GM19239 (cell line): ENCODE results near the gene EXOC6.
"Not testable (repeated sequence)": the region's sequence is repeated elsewhere in the genome, so short reads cannot be mapped to it uniquely, and the experiment has no call there.

Source experiments
- DNase-seq: peaks from one replicate; pipeline ENCODE4 v3.0.0; 2011; ENCODE audit warnings: low spot score; ENCODE audit not compliant: insufficient read length
- FAIRE-seq: peaks from 2 replicates; lab custom pipeline; 2011; peaks lifted over from hg19 to GRCh38; lab: Jason Lieb, UNC

The EXOC6 gene

GRCh38 chr10:93098816-93099215 is 250.5 kb downstream of the EXOC6 start:
- DNase-seq (no peak), FAIRE-seq (no peak)

DNA sequence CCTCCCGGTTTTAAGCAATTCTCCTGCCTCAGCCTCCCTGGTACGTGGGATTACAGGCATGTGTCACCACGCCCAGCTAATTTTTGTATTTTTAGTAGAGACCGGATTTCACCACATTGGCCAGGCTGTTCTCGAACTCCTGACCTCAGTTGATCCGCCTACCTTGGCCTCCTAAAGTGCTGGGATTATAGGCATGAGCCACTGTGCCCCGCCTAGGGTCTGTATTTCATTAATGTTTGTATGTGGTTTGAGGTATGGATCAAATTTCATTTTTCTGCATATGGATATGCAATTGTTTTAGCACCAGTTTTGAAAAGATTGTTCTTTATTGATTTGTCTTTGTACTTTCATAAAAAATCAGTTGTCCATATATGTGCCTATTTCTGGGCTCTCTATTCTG is 251.3 kb downstream of the EXOC6 start:
- DNase-seq (no peak), FAIRE-seq (no peak)

DNA sequence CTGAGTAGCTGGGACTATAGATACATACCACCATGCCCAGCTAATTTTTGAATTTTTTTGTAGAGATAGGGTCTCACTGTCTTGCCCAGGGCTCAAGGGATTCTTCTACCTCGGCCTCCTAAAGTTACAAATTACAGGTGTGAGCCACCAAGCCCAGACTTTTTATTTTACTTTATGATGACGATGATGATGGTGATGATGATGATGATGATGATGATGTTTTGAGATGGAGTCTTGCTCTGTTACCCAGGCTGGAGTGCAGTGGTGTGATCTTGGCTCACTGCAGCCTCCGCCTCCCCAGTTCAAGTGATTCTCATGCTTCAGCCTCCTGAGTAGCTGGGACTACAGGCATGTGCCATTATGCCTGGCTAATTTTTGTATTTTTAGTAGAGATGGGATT is 252.8 kb downstream of the EXOC6 start:
- not testable (repeated sequence) for DNase-seq, FAIRE-seq

GRCh38 chr10:93103953-93104352 is 255.6 kb downstream of the EXOC6 start:
- FAIRE-seq = peak; percentile 56
- DNase-seq = no peak

DNA sequence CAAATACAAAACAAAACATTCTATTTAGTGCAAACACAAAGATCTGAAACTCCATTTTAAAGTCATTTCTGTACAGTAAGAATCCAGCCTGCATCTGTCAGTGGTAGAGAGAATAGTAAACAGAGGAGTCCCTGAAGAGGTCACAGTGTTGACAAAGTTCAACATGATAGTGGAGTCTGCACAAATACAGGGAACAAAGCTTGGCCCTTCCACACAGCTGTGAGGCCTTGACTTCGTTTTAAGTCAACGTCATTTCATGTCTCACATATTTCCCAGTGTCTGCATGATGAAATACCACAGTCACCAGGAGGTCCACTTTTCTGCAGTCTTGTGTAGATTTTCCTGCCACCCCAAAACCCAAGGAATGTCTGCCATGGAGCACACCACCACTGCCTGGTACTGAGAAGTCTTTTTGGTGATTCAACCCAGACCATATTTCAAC is 258.3 kb downstream of the EXOC6 start:
- FAIRE-seq (peak; percentile 42), DNase-seq (no peak)
